Common myeloid progenitor, CD34-positive (primary cell): Measurements from ENCODE around the gene DOHH.

Experiments
- CTCF ChIA-PET: fragments of 350-600 bp; sonication (Branson Sonifier 250); formaldehyde crosslinking; loops from one replicate; lab custom pipeline; 2021; ENCODE audit warnings: antibody characterized with exemption; lab: Charles Lee
- POLR2A ChIA-PET: fragments of 350-600 bp; sonication (Branson Sonifier 250); formaldehyde crosslinking; loops from one replicate; lab custom pipeline; 2021; ENCODE audit warnings: antibody characterized with exemption; lab: Charles Lee
- DNase-seq, 3 donors: peaks; one replicate each; pipeline versions ENCODE4 v3.0.0 to v3.0.0-alpha.2; 2013
- H3K27ac ChIP-seq, 2 experiments: 1 replicate in 1 of 2; 2 replicates in 1 of 2; pipeline ENCODE4 v1.7.0; 2013; ENCODE audit warnings: inconsistent platforms in 2 of 2, low read length in 2 of 2, mild to moderate bottlenecking in 2 of 2, low read depth in 1 of 2, moderate library complexity in 1 of 2; ENCODE audit not compliant: severe bottlenecking in 2 of 2, insufficient read depth in 1 of 2, poor library complexity in 1 of 2
- H3K27me3 ChIP-seq, 5 experiments: replicated peaks in 2 of 5; 1 replicate in 3 of 5; 2 replicates in 2 of 5; pipeline versions ENCODE4 v1.6.1 to v1.7.0; 2013; ENCODE audit warnings: low read length in 4 of 5, mild to moderate bottlenecking in 2 of 5, moderate library complexity in 2 of 5, inconsistent platforms in 1 of 5; ENCODE audit not compliant: insufficient read depth in 5 of 5, control insufficient read depth in 4 of 5
- H3K36me3 ChIP-seq, 4 experiments: 1 replicate in 2 of 4; 2 replicates in 2 of 4; pipeline versions ENCODE4 v1.6.1 to v1.7.0; 2013; ENCODE audit warnings: low read length in 3 of 4, control low read depth in 1 of 4, mild to moderate bottlenecking in 1 of 4; ENCODE audit not compliant: control insufficient read depth in 4 of 4, insufficient read depth in 4 of 4
- H3K4me1 ChIP-seq, 4 experiments: 1 replicate in 3 of 4; 2 replicates in 1 of 4; pipeline versions ENCODE4 v1.6.1 to v1.7.1; 2013; ENCODE audit warnings: low read length in 3 of 4, mild to moderate bottlenecking in 3 of 4, control low read depth in 1 of 4, inconsistent platforms in 1 of 4, moderate library complexity in 1 of 4; ENCODE audit not compliant: control insufficient read depth in 4 of 4, insufficient read depth in 4 of 4; ENCODE audit errors: control extremely low read depth in 1 of 4
- H3K4me3 ChIP-seq, 7 experiments: 1 replicate in 4 of 7; 2 replicates in 3 of 7; pipeline versions ENCODE4 v1.5.1 to v1.7.0; 2013; ENCODE audit warnings: mild to moderate bottlenecking in 7 of 7, low read length in 6 of 7, moderate library complexity in 6 of 7, inconsistent platforms in 2 of 7, low read depth in 2 of 7, control low read depth in 1 of 7; ENCODE audit not compliant: insufficient read depth in 4 of 7, control insufficient read depth in 1 of 7; ENCODE audit errors: extremely low read depth in 1 of 7
- H3K9me3 ChIP-seq, 5 experiments: 1 replicate in 4 of 5; 2 replicates in 1 of 5; pipeline versions ENCODE4 v1.6.1 to v1.7.1; 2013; ENCODE audit warnings: low read length in 4 of 5, mild to moderate bottlenecking in 2 of 5, inconsistent platforms in 1 of 5, low read depth in 1 of 5, moderate library complexity in 1 of 5; ENCODE audit not compliant: control insufficient read depth in 4 of 5, insufficient read depth in 2 of 5; ENCODE audit errors: control extremely low read depth in 1 of 5
- WGBS: methylation state at CpG from one replicate; pipeline ENCODE4 v1.1.5; 2013; ENCODE audit not compliant: insufficient coverage; 5-methylcytosine and 5-hydroxymethylcytosine counted together

DOHH gene

GRCh38 chr19:3474010-3474409, 26.5 kb downstream of the DOHH start:
- Histone ChIP-seq H3K27ac (no peak overlapping the region), H3K4me3 (no peak overlapping the region), H3K9me3 (no peaks in the 10 kb centered on the region), H3K27me3 (no peaks in the 10 kb centered on the region), H3K4me1 (peaks cover 0 to 23% (median 15%) of the 10 kb centered on the region in 4 experiments), H3K36me3 (peaks cover 4 to 27% (median 20%) of the 10 kb centered on the region in 4 experiments)
- ChIA-PET CTCF (interaction anchor here (1.3 to 5.1 kb wide), 2 partner anchors 9 to 44 kb away, joined by 4 to 33 read pairs; partner anchors contain the start of gene SMIM44), POLR2A (no interaction called here)
- no peak for DNase-seq
- 89% methylated on average over 5 of the region's 8 CpGs for WGBS

GRCh38 chr19:3471954-3472655, 28.4 kb downstream of the DOHH start:
- H3K27ac ChIP-seq: no peak overlapping the region
- H3K27me3 ChIP-seq: no peaks in the 10 kb centered on the region
- ChIA-PET CTCF (interaction anchor here (0.8 to 5.1 kb wide), 19 partner anchors 8 to 177 kb away, joined by 3 to 33 read pairs (median 4); partner anchors contain the start of genes DOHH and SMIM44), POLR2A (interaction anchor here (0.6 kb wide), 1 partner anchor 1678 kb away, joined by 3 read pairs; no protein-coding TSS in a partner anchor)
- H3K36me3 ChIP-seq: peaks cover 4 to 34% (median 22%) of the 10 kb centered on the region in 4 experiments
- peak in 2 of 3 donors; percentile 41 to 52 for DNase-seq
- H3K4me3 ChIP-seq: no peak overlapping the region
- peaks cover 0 to 7% (median 3%) of the 10 kb centered on the region in 4 experiments for H3K4me1 ChIP-seq
- H3K9me3 ChIP-seq: peaks cover 0 to 8% (median 7%) of the 10 kb centered on the region in 5 experiments
- WGBS: 65% methylated on average over 8 of the region's 24 CpGs

- DNase-seq: no peak
- ChIA-PET CTCF (interaction anchor here (0.7 to 5.1 kb wide), 10 partner anchors 9 to 144 kb away, joined by 3 to 33 read pairs (median 4); partner anchors contain the start of gene SMIM44), POLR2A (no interaction called here)
- 83% methylated on average over 8 of the region's 11 CpGs for WGBS
- Histone ChIP-seq H3K4me1 (peaks cover 0 to 4% (median 3%) of the 10 kb centered on the region in 4 experiments), H3K36me3 (peaks cover 4 to 35% (median 17%) of the 10 kb centered on the region in 4 experiments), H3K9me3 (peaks cover 0 to 10% (median 7%) of the 10 kb centered on the region in 5 experiments), H3K27ac (no peak overlapping the region), H3K4me3 (no peak overlapping the region), H3K27me3 (no peaks in the 10 kb centered on the region)
Measured at GRCh38 chr19:3470500-3471128, 29.9 kb downstream of the DOHH start.

GRCh38 chr19:3469638-3470499, 30.6 kb downstream of the DOHH start:
- Histone ChIP-seq H3K4me3 (no peak overlapping the region), H3K36me3 (peaks cover 4 to 31% (median 10%) of the 10 kb centered on the region in 4 experiments), H3K9me3 (peaks cover 0 to 10% (median 7%) of the 10 kb centered on the region in 5 experiments), H3K4me1 (peaks cover 0 to 4% (median 3%) of the 10 kb centered on the region in 4 experiments), H3K27ac (no peak overlapping the region), H3K27me3 (no peaks in the 10 kb centered on the region)
- ChIA-PET POLR2A (interaction anchor here (0.6 kb wide), 1 partner anchor 1631 kb away, joined by 5 read pairs; no protein-coding TSS in a partner anchor), CTCF (interaction anchor here (0.7 to 5.1 kb wide), 13 partner anchors 9 to 1052 kb away, joined by 3 to 33 read pairs (median 4); partner anchors contain the start of gene SMIM44)
- no peak for DNase-seq
- WGBS: 69% methylated on average over 12 of the region's 14 CpGs

- ChIA-PET CTCF (interaction anchor here (1.3 kb wide), 1 partner anchor 160 kb away, joined by 3 read pairs; no protein-coding TSS in a partner anchor), POLR2A (no interaction called here)
- peaks cover 0 to 21% (median 4%) of the 10 kb centered on the region in 4 experiments for H3K36me3 ChIP-seq
- 100% methylated on average over 1 of the region's 3 CpGs for WGBS
- no peak overlapping the region for H3K4me3 ChIP-seq
- H3K27me3 ChIP-seq: no peaks in the 10 kb centered on the region
- no peak for DNase-seq
- no peak overlapping the region for H3K27ac ChIP-seq
- peaks cover 0 to 4% (median 2%) of the 10 kb centered on the region in 4 experiments for H3K4me1 ChIP-seq
- H3K9me3 ChIP-seq: peaks cover 0 to 10% (median 7%) of the 10 kb centered on the region in 5 experiments
Measured at GRCh38 chr19:3468211-3468610, 32.3 kb downstream of the DOHH start.

GRCh38 chr19:3467437-3468198, 32.9 kb downstream of the DOHH start:
- Histone ChIP-seq H3K36me3 (peaks cover 0 to 27% (median 8%) of the 10 kb centered on the region in 4 experiments), H3K9me3 (peaks cover 0 to 10% (median 7%) of the 10 kb centered on the region in 5 experiments), H3K4me3 (no peak overlapping the region), H3K27me3 (no peaks in the 10 kb centered on the region), H3K4me1 (peaks cover 0 to 4% (median 2%) of the 10 kb centered on the region in 4 experiments), H3K27ac (no peak overlapping the region)
- POLR2A ChIA-PET: no interaction called here
- CTCF ChIA-PET: interaction anchor here (1.3 kb wide), 2 partner anchors 144 to 159 kb away, joined by 3 to 4 read pairs; no protein-coding TSS in a partner anchor
- peak in 1 of 3 donors; percentile 30 for DNase-seq
- WGBS: 76% methylated on average over 2 of the region's 10 CpGs
